GM12874 (cell line): ENCODE data around the gene GAB3.

Experiments used
- TF ChIP-seq, protein P1 (sequence below): IDR thresholded peaks from 2 replicates; pipeline ENCODE4 v1.5.1; 2011; ENCODE audit warnings: low read depth, mild to moderate bottlenecking, control low read depth, low read length, moderate library complexity; ENCODE audit not compliant: insufficient read depth

The GAB3 gene

DNA sequence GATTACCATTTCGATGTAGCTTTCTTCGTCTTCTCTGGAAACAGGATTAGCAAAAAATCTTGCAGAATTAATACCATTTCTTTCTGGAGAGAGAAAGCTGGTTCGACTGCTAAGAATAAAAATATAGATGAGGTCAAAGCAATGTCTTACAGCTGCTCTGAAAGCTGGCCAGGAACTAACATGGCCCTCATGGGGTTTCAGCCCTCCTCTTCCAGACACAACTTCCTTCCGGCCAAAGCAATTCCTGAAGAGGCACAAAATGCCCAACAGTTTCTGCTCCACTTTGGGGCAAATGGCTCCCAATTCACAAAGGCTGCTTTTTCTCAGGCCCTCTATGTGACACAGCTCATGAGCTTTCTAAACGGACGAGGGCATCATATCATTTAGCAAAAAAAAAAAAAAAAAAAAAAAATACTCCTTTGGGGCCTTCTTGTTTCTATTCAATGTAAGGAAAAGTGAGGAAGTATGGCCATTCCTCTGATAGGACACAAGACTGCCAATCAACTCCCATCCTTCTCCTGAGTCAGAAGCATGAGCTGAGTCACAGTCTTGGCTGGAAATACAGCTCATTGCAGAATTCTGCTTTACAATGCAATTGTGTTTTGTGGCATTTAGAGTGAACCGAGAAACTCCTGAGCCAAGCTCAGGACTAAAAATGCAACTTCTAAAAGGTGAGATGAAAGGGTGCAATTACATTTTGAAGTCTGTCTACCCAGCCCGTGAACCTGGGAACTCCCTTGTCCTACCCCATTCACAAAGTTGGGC is 54.8 kb downstream of the GAB3 start:
- TF ChIP-seq, protein P1, sequence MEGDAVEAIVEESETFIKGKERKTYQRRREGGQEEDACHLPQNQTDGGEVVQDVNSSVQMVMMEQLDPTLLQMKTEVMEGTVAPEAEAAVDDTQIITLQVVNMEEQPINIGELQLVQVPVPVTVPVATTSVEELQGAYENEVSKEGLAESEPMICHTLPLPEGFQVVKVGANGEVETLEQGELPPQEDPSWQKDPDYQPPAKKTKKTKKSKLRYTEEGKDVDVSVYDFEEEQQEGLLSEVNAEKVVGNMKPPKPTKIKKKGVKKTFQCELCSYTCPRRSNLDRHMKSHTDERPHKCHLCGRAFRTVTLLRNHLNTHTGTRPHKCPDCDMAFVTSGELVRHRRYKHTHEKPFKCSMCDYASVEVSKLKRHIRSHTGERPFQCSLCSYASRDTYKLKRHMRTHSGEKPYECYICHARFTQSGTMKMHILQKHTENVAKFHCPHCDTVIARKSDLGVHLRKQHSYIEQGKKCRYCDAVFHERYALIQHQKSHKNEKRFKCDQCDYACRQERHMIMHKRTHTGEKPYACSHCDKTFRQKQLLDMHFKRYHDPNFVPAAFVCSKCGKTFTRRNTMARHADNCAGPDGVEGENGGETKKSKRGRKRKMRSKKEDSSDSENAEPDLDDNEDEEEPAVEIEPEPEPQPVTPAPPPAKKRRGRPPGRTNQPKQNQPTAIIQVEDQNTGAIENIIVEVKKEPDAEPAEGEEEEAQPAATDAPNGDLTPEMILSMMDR = no peak

GRCh38 chrX:154693394-154693793 is 57.5 kb downstream of the GAB3 start:
- TF ChIP-seq, protein P1 = no peak

GRCh38 chrX:154661899-154662298 is 89.0 kb downstream of the GAB3 start:
- TF ChIP-seq, protein P1 = no peak

GRCh38 chrX:154661170-154661569 is 89.7 kb downstream of the GAB3 start:
- TF ChIP-seq, protein P1 = no peak

DNA sequence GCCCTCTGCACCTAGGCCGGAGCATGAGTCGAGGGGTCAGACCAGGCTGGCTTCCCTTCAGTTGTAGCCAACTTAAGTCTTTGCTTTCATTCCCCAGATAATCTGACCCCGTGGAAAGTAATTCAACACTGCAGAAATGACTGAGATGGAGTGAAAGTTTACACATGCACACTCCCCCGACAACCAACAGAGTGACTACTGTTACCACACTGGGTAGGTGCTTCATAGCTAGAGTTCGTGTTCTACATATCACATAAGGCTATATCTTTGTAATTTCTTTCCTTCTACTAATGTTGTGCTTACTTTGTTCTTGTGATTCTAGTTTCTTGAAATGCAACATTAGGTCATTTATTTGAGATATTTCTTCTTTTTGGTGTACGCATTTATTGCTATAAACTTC is 90.3 kb downstream of the GAB3 start:
- TF ChIP-seq, protein P1 = no peak

GRCh38 chrX:154658957-154659356 is 91.9 kb downstream of the GAB3 start:
- TF ChIP-seq, protein P1 = no peak

DNA sequence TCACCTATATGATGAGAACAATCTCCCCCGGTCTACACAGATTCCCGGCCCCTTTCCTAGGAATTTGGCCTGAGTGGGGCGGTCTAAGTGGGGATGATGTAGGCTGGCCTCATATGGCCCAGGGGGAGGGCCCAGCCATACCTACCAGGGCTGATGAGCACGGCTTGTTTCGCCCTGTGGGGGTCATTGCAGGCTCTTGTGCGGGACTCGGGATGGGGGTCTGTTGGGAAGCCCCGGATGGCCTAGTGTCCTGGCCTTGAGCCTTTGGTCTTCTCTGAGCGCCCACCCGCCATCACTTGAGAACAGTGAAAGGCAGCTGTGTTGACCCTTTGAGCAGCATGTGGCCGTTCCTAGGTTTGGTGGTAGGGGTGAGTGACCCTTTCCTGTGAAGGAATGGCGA is 92.7 kb downstream of the GAB3 start:
- TF ChIP-seq, protein P1 = no peak
